AG08395 (cell line): ENCODE measurements around the gene CEP41.

Source experiments
- DNase-seq: peaks from one replicate; pipeline ENCODE4 v3.0.0; 2012; ENCODE audit warnings: mixed read lengths, low spot score

CEP41 gene

GRCh38 chr7:130418306-130418705, 22.5 kb downstream of the CEP41 start:
- DNase-seq, result no peak

GRCh38 chr7:130417213-130417612, 23.6 kb downstream of the CEP41 start:
- DNase-seq, result no peak

- DNase-seq, result no peak
Measured at GRCh38 chr7:130415006-130415405, 25.8 kb downstream of the CEP41 start.

GRCh38 chr7:130413201-130413600, 27.6 kb downstream of the CEP41 start:
- no peak for DNase-seq

GRCh38 chr7:130410868-130411541, 29.8 kb downstream of the CEP41 start:
- no peak for DNase-seq

GRCh38 chr7:130409712-130410072, 31.1 kb downstream of the CEP41 start:
- DNase-seq, result no peak

GRCh38 chr7:130409067-130409711, 31.6 kb downstream of the CEP41 start:
- DNase-seq, result no peak

GRCh38 chr7:130405003-130405402, 35.8 kb downstream of the CEP41 start:
- DNase-seq, result no peak

GRCh38 chr7:130401578-130401977, 39.2 kb downstream of the CEP41 start:
- DNase-seq, result no peak

GRCh38 chr7:130401101-130401500, 39.7 kb downstream of the CEP41 start:
- no peak for DNase-seq

- DNase-seq, result peak; percentile 78
Measured at GRCh38 chr7:130400120-130400572, 40.7 kb downstream of the CEP41 start.

- DNase-seq, result no peak
Measured at GRCh38 chr7:130398526-130399090, 42.2 kb downstream of the CEP41 start.

GRCh38 chr7:130397758-130398073, 43.1 kb downstream of the CEP41 start:
- no peak for DNase-seq

GRCh38 chr7:130397051-130397757, 43.6 kb downstream of the CEP41 start:
- no peak for DNase-seq

- no peak for DNase-seq
Measured at GRCh38 chr7:130396109-130396508, 44.7 kb downstream of the CEP41 start.

GRCh38 chr7:130395421-130395820, 45.4 kb downstream of the CEP41 start:
- no peak for DNase-seq

- DNase-seq, result no peak
Measured at GRCh38 chr7:130394421-130395195, 46.2 kb downstream of the CEP41 start.

- DNase-seq, result no peak
Measured at GRCh38 chr7:130393841-130394411, 46.9 kb downstream of the CEP41 start.

GRCh38 chr7:130393101-130393561, 47.7 kb downstream of the CEP41 start:
- peak; percentile 67 for DNase-seq

GRCh38 chr7:130390486-130390885, 50.3 kb downstream of the CEP41 start:
- DNase-seq, result no peak

- no peak for DNase-seq
Measured at GRCh38 chr7:130388671-130389070, 52.1 kb downstream of the CEP41 start.
